Peyer's patch (tissue), 4 donors: ENCODE data around the gene DRD2.

Experiments used
- CTCF ChIP-seq, 6 experiments: fragments of 450-650 bp in 4 of 6; fragments of 200-600 bp in 2 of 6; sonication (generic) in 1 of 6; IDR thresholded peaks; one replicate each; pipeline ENCODE4 v1.5.1; 2017 to 2019; ENCODE audit warnings: antibody characterized with exemption in 6 of 6, mild to moderate bottlenecking in 3 of 6, moderate library complexity in 1 of 6
- POLR2A ChIP-seq, 2 donors: fragments of 450-650 bp; IDR thresholded peaks; one replicate each; pipeline ENCODE4 v1.5.1; 2017; ENCODE audit warnings: antibody characterized with exemption in 2 of 2, mild to moderate bottlenecking in 2 of 2, moderate library complexity in 2 of 2

GRCh38 chr11:113373981-113374560 lies 101.1 kb downstream of the DRD2 start:
- TF ChIP-seq CTCF (IDR thresholded peaks at IDR 0.05) (no peak), POLR2A (IDR thresholded peaks at IDR 0.05) (no peak)
